D721Med (cell line): Measurements from ENCODE around the gene ATAD2B.

ENCODE experiments used
- DNase-seq: peaks from one replicate; pipeline ENCODE4 v3.0.0; 2011; ENCODE audit warnings: low spot score; ENCODE audit not compliant: insufficient read length
- FAIRE-seq: peaks from 2 replicates; lab custom pipeline; 2011; peaks lifted over from hg19 to GRCh38; lab: Jason Lieb, UNC
- TF ChIP-seq, protein P1 (sequence below): IDR thresholded peaks from 2 replicates; pipeline ENCODE4 v1.5.1; 2012; ENCODE audit warnings: mild to moderate bottlenecking, control low read depth; ENCODE audit not compliant: insufficient read depth; ENCODE audit errors: missing control alignments

ATAD2B gene

DNA sequence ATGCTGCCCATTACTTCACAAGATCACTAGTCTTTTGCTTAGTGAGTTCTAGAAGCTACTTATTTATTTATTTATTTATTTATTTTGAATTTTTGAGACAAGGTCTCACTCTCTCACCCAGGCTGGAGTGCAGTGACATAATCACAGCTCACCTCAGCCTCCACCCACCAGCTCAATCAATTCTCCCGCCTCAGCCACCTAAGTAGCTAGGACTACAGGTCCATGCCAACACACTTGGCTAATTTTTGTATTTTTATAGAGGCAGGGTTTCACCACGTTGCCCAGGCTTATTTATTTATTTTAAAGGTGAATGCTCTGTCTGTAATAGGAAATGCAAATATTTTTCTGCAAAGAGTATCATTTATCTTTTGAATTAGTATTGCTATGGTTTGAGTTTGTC, 67.7 kb downstream of the ATAD2B start:
- TF ChIP-seq, protein P1, sequence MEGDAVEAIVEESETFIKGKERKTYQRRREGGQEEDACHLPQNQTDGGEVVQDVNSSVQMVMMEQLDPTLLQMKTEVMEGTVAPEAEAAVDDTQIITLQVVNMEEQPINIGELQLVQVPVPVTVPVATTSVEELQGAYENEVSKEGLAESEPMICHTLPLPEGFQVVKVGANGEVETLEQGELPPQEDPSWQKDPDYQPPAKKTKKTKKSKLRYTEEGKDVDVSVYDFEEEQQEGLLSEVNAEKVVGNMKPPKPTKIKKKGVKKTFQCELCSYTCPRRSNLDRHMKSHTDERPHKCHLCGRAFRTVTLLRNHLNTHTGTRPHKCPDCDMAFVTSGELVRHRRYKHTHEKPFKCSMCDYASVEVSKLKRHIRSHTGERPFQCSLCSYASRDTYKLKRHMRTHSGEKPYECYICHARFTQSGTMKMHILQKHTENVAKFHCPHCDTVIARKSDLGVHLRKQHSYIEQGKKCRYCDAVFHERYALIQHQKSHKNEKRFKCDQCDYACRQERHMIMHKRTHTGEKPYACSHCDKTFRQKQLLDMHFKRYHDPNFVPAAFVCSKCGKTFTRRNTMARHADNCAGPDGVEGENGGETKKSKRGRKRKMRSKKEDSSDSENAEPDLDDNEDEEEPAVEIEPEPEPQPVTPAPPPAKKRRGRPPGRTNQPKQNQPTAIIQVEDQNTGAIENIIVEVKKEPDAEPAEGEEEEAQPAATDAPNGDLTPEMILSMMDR, result no peak
- FAIRE-seq (no peak), DNase-seq (no peak)

DNA sequence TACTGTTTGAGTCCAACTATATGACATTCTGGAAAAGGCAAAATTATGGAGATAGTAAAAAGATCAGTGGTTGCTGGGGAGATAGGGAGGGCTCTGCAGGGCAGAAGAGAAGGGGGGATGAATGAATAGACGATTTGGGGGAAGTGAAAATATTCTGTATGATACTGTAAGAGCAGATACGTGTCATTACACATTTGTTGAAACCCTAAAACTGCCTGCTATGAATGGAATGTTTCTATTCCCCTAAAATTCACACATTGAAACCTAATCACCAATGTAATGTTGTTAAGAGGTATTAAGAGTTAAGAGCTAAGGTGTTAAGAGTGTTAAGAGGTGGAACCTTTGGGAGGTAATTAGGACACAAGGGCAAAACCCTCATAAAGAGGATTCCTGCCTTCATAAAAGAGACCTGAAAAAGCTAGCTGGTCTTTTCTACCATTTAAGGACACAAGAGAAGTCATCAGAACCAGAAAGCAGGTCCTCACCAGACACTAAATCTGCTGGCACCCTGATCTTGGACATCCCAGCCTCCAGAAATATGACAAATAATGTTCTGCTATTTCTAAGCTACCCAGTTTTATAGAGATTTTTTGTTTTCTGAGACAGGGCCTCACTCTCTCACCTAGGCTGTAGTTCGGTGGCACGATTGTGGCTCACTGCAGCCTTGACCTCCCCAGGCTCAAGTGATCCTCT, 76.2 kb downstream of the ATAD2B start:
- TF ChIP-seq, protein P1, result no peak
- DNase-seq (no peak), FAIRE-seq (no peak)

DNA sequence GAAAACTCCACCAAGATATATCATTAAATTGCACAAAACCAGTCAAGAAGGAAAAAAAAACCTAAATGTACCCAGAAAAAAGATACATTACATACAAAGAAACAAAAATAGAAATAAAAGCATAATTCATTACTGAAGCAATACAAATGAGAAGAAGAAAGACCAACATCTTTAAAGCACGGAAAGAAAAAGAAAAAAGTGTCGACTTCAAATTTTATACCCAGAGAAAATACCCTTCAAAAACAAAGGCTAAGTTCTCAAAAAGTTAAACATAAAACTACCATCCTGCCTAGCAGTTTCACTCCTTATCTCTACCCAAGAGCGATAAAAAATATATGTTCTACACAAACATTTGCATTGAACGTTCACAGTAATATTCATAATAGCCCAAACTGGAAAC, 82.0 kb downstream of the ATAD2B start:
- DNase-seq, result no peak
- TF ChIP-seq, protein P1, result no peak
- FAIRE-seq, result no peak

DNA sequence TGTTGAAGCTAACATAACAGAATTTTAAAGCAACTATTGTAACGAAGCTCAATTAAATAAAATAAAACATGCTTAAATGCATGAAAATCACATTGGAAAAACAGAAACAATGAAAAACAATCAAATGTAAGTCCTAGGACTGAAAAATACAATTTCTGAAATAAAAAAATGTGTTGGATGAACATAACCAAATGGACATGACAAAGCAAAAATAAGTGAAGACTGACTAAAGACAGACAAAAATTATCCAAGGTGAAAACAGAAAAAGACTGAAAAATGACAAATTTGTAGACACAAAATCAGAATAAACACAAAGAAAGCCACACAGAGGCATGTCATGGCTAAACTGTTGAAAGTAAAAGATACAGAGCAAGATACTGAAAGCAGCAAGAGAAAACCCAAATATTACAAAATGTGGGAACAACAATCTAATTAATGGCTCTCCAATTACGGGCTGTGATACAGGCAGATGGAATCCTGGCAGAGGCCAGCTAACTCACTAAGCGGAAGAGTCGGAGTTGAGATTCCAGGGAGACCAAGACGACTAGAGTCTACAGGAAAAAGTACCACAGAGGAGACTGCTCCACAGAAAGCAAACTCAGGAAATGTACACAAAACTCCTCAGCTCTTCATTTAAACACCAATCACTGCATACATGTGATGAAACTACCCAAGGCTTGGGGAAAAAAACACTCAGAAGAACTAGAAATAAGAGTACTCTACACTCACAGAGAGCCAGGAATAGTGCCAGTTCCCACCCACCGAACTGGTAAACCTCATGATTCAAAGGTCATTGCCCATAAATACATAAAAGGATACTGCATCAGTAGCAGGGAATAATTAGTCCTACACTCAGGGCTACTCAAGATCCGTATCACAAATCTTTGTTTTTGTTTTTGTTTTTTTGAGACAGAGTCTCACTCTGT, 83.6 kb downstream of the ATAD2B start:
- TF ChIP-seq, protein P1, result no peak
- FAIRE-seq (no peak), DNase-seq (no peak)

DNA sequence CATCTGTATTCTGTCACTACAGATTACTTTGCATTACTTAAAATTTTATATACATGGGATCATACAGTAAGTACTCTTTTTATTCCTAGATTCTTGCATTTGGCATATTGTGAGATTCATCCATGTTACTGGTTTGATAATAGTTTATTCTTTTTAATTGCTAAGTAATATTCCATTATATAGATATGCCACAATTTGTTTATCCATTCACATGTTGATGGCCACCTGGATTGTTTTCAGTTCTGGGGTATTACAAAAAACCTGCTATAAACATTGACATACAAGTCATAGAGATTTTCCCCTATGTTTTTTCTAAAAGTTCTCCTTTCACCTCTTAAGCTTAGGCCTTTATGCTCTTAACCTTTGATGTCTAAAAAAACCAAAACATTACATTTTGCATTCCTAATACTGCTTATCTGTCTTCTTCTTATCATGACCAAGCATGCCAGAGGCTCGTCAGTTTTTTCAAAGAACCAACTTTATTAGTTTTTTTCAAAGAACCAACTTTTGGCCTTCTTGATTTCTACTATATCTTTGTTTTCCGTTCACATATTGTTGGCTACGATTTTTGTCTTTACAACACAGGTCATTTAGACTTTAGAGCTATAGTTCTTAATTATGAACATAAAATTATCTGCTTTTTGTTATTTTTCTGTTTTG, 86.9 kb downstream of the ATAD2B start:
- DNase-seq (no peak), FAIRE-seq (no peak)
- TF ChIP-seq, protein P1, result no peak

DNA sequence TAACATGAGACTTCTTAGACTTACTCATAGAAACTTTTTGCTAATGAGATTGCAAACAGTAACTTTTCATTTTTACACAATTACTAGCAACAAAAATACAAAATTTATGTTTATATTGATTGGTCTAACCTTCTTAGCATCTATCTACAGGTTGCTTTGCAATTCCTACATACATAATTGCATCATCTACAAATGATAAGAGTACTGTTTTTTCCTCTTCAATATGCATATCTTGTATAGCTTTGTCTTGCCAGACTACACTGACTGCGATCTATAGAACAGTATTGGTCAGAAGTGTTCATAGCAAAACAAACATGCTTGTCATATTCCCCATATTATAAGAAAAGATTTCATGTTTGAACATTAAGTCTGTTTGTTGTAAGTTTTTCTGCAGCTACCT, 87.9 kb downstream of the ATAD2B start:
- FAIRE-seq (no peak), DNase-seq (no peak)
- TF ChIP-seq, protein P1, result no peak

DNA sequence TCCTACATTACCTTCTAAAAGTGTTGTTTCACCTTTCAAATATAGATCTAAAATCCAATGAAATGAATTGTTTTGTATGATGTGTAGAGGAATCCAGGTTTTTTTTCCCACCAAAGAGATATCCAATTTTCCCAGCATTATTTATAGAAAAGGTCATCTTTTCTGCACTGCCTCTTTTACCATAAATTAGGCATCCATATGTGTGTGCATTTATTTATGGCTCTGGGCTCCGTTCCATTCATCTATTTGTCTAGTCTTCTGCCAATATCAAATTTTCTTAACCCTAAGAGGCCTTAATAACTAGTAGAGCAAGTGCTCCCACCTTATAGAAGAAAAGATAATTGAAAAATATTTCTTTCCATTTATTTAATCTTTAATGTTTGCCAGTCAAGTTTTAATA, 88.3 kb downstream of the ATAD2B start:
- no peak for DNase-seq
- no peak for FAIRE-seq
- TF ChIP-seq, protein P1, result no peak
